ENCODE measurements around the gene CLHC1. TPM values are rescaled to one million over a fixed set of nuclear protein-coding genes. Genes with fewer than 3 reads are reported as not detected.
"Not testable (repeated sequence)": the region's sequence is repeated elsewhere in the genome, so short reads cannot be mapped to it uniquely, and the experiment has no call there.

CLHC1 gene
- polyA plus RNA-seq, 1 of the 3 experiments (the other 2 are of a cell fraction): 3.8 TPM

GRCh38 chr2:55242617-55243016, 10.5 kb upstream of the CLHC1 start (continued):
- TF ChIP-seq REST (IDR thresholded peaks at IDR 0.05; ENCODE audit: low read depth, low read length) (no peak), RCOR1 (IDR thresholded peaks at IDR 0.05; ENCODE audit: low read length) (no peak), TAF1 (IDR thresholded peaks at IDR 0.05; ENCODE audit: borderline replicate concordance, low read depth, low read length) (no peak), CHD2 (IDR thresholded peaks at IDR 0.05; ENCODE audit: low read length, partially characterized antibody) (no peak)

GRCh38 chr2:55241582-55241981, 9.5 kb upstream of the CLHC1 start:
- H3K9me3 ChIP-seq; H3K9ac ChIP-seq; H3K4me2 ChIP-seq; H2AFZ ChIP-seq (ENCODE audit: low read depth); H3K4me3 ChIP-seq (ENCODE audit: low read depth in 2 of 2, low read length in 1 of 2); H4K20me1 ChIP-seq (ENCODE audit: insufficient read depth); H3K9me2 ChIP-seq; DNase-seq; H3K27me3 ChIP-seq (ENCODE audit: insufficient read depth); H3K79me2 ChIP-seq (ENCODE audit: insufficient read depth); H3K27ac ChIP-seq (ENCODE audit: low read depth in 2 of 2, low read length in 1 of 2); CTCF ChIA-PET; H3K4me1 ChIP-seq (ENCODE audit: control insufficient read depth in 1 of 2, insufficient read depth in 2 of 2, low read depth in 1 of 2, low read length in 1 of 2): not testable (repeated sequence)
- peaks cover 40% of the 10 kb centered on the region for H3F3A ChIP-seq (replicated peaks; ENCODE audit: insufficient read depth)
- H3K36me3 ChIP-seq (replicated peaks in 1 of 2; ENCODE audit: control insufficient read depth in 1 of 2, insufficient read depth in 2 of 2, low read length in 1 of 2): peaks cover 53 to 66% of the 10 kb centered on the region in 2 experiments
- 93% methylated on average over 8 of the region's 8 CpGs for WGBS (ENCODE audit: low lambda C conversion rate)
- POLR2A ChIA-PET: interaction anchor here (1.4 kb wide), 1 partner anchor 9 kb away, joined by 4 read pairs; the partner anchor contains the start of genes CLHC1 and RPS27A

- Histone ChIP-seq H3K27ac (ENCODE audit: low read depth in 2 of 2, low read length in 1 of 2) (no peak overlapping the region), H3K4me2 (no peak overlapping the region), H3K79me2 (ENCODE audit: insufficient read depth) (peaks cover 5% of the 10 kb centered on the region), H3K9me3 (no peaks in the 10 kb centered on the region), H4K20me1 (ENCODE audit: insufficient read depth) (0 out of 2 replicates have a peak, but pooled peaks cover under 1% of the 10 kb centered on the region), H3K4me1 (ENCODE audit: control insufficient read depth in 1 of 2, insufficient read depth in 2 of 2, low read depth in 1 of 2, low read length in 1 of 2) (peaks cover 0 to 4% of the 10 kb centered on the region in 2 experiments; a peak in 2 of 4 replicates), H3K9me2 (no peaks in the 10 kb centered on the region), H3K36me3 (replicated peaks in 1 of 2; ENCODE audit: control insufficient read depth in 1 of 2, insufficient read depth in 2 of 2, low read length in 1 of 2) (peaks cover 66 to 85% of the 10 kb centered on the region in 2 experiments), H3K27me3 (ENCODE audit: insufficient read depth) (no peaks in the 10 kb centered on the region), H3K9ac (no peak overlapping the region), H3K4me3 (ENCODE audit: low read depth in 2 of 2, low read length in 1 of 2) (no peak overlapping the region), H3F3A (replicated peaks; ENCODE audit: insufficient read depth) (peaks cover 56% of the 10 kb centered on the region), H2AFZ (ENCODE audit: low read depth) (no peak overlapping the region)
- no peak for DNase-seq
- WGBS (ENCODE audit: low lambda C conversion rate): 76% methylated on average over 4 of the region's 4 CpGs
- POLR2A ChIA-PET: no interaction called here
- no peak for TF ChIP-seq GATA2 (CRISPR knock-in tag; IDR thresholded peaks at IDR 0.05)
- TF ChIP-seq FOXM1 (IDR thresholded peaks at IDR 0.05; ENCODE audit: low read depth): no peak
- TF ChIP-seq ELF1 (IDR thresholded peaks at IDR 0.05): no peak
- TF ChIP-seq USF1 (IDR thresholded peaks at IDR 0.05; ENCODE audit: borderline replicate concordance, low read depth): no peak
- TF ChIP-seq TAF1 (IDR thresholded peaks at IDR 0.05; ENCODE audit: borderline replicate concordance, low read depth, low read length): no peak
- no peak for TF ChIP-seq RXRA (IDR thresholded peaks at IDR 0.05; ENCODE audit: borderline replicate concordance, low read depth)
- no peak for TF ChIP-seq REST (IDR thresholded peaks at IDR 0.05; ENCODE audit: low read depth, low read length)
- no peak for TF ChIP-seq EP300 (IDR thresholded peaks at IDR 0.05; ENCODE audit: borderline replicate concordance in 1 of 2, low read depth in 1 of 2, low read length in 1 of 2)
- TF ChIP-seq RFX5 (IDR thresholded peaks at IDR 0.05; ENCODE audit: low read length): no peak
- TF ChIP-seq MAX (IDR thresholded peaks at IDR 0.05; ENCODE audit: low read depth): no peak
- CTCF ChIA-PET: interaction anchor here (0.7 kb wide), 1 partner anchor 347 kb away, joined by 3 read pairs; no protein-coding TSS in a partner anchor
These were observed 7.6 kb upstream of the CLHC1 start for GRCh38 chr2:55239656-55240222.

All from SK-N-SH (cell line).